DOHH2 (cell line): ENCODE results near the gene MTARC2.

Source experiments
- CTCF ChIP-seq: fragments of 200-600 bp; sonication (generic); IDR thresholded peaks from one replicate; pipeline ENCODE4 v1.5.1; 2014; ENCODE audit warnings: antibody characterized with exemption, mild to moderate bottlenecking, low read depth, low read length; ENCODE audit not compliant: poor library complexity, severe bottlenecking
- EZH2phosphoT487 ChIP-seq: fragments of 200-600 bp; sonication (generic); IDR thresholded peaks from 2 replicates; pipeline ENCODE4 v1.6.1; 2017; ENCODE audit warnings: borderline replicate concordance, mild to moderate bottlenecking, antibody characterized with exemption, low read length, moderate library complexity, mixed read lengths

DNA sequence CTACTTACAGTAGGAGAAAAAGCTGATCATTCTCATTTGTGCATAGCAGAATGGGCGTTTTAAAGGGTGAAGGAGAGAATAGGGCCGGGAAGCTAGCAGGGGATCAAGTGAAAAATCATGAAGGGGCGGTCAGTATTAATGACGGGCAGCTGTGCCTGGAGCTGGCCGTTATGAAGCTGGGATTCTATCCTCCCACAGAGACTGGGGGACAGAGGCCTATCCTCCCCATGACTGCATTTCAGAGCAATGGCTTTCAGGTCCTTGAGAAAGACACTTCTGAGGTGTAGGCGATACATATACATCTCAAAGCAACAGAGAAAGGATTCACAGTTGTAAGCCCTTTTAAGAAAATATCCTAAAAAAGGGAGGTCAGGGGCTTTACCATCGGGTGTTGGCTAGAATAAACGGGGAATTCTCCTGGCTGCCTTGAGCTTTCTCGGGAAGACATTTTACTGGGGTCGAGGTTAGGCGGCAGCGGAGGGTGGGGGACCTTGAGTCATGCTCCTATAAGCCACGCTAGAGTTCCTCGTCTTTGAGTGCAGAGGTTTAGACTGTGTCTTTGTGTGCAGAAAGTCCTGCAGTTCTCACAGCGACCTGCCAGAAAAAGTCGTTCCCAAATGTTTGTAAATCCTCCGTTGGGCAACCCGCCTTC is 559 bp upstream of the MTARC2 start:
- TF ChIP-seq CTCF, result no peak
- no peak for TF ChIP-seq EZH2phosphoT487
